ENCODE measurements around the gene SEC11C. TPM values are rescaled to one million over a fixed set of nuclear protein-coding genes. Genes with fewer than 3 reads are reported as not detected.

Gene SEC11C
- total and polyA plus RNA-seq, 9 of the 15 experiments (the other 6 are each of a cell fraction or from before 2014, with no cell fraction given) = 22.0 to 71.3 (median 36.5) TPM

- no TSS peak for BruUV-seq (replicated peaks)
- Histone ChIP-seq H4K20me1 (replicated peaks; ENCODE audit: control insufficient read depth, insufficient read depth, low read length) (no peaks in the 10 kb centered on the region), H3K27me3 (ENCODE audit: control insufficient read depth in 2 of 2, insufficient read depth in 2 of 2, low read length in 2 of 2) (no peaks in the 10 kb centered on the region), H3K27ac (ENCODE audit: extremely low read depth, low read depth, low read length) (no peak overlapping the region), H2AFZ (ENCODE audit: low read depth, low read length) (no peak overlapping the region), H3K4me3 (no peak overlapping the region), H3K9me1 (ENCODE audit: control insufficient read depth, insufficient read depth, low read length) (no peaks in the 10 kb centered on the region), H3K9me3 (replicated peaks; ENCODE audit: control insufficient read depth, insufficient read depth, low read depth, low read length) (no peaks in the 10 kb centered on the region), H3K79me2 (ENCODE audit: control insufficient read depth, insufficient read depth, low read length) (no peaks in the 10 kb centered on the region), H3K36me3 (ENCODE audit: control insufficient read depth, insufficient read depth, low read length) (no peaks in the 10 kb centered on the region), H3K4me2 (ENCODE audit: insufficient read depth, low read length) (no peak overlapping the region), H3K9ac (ENCODE audit: insufficient read depth in 1 of 2, low read depth in 2 of 2, low read length in 2 of 2) (no peak overlapping the region), H3K4me1 (replicated peaks in 1 of 2; ENCODE audit: control insufficient read depth in 2 of 2, insufficient read depth in 2 of 2, low read length in 2 of 2) (no peaks in the 10 kb centered on the region)
- ChIA-PET POLR2A (no interaction called here), CTCF (ENCODE audit: low intra/inter-chr PET ratio) (no interaction called here)
- DNase-seq (ENCODE audit: extremely low read depth in 1 of 4, low spot score in 3 of 4) (no peak), FAIRE-seq (no peak), ATAC-seq (no peak)
- 0% methylated on average over 6 of the region's 6 CpGs for WGBS (ENCODE audit: insufficient coverage, low coverage, missing lambda C conversion rate)
- intact Hi-C loops (cut with micrococcal nuclease) = no loop called here
- in situ Hi-C loops (cut with MboI) = no loop called here
- TF ChIP-seq RAD21 (CRISPR knock-in tag; conservative IDR thresholded peaks at IDR 0.05 in 1 of 2, IDR thresholded peaks at IDR 0.05 in 1 of 2) = no peak
- TF ChIP-seq HIVEP1 (CRISPR knock-in tag; IDR thresholded peaks at IDR 0.05) = no peak
- TF ChIP-seq TAF1 (IDR thresholded peaks at IDR 0.05; ENCODE audit: control insufficient read depth, extremely low read depth, insufficient read depth, low read length, severe bottlenecking) = no peak
- no peak for TF ChIP-seq STAT5A (IDR thresholded peaks at IDR 0.05; ENCODE audit: borderline replicate concordance, low read length)
- no peak for TF ChIP-seq PRDM10 (IDR thresholded peaks at IDR 0.05; ENCODE audit: partially characterized antibody)
- no peak for TF ChIP-seq HMG20B (CRISPR knock-in tag; IDR thresholded peaks at IDR 0.05)
- no peak for TF ChIP-seq MCM3 (IDR thresholded peaks at IDR 0.05)
- TF ChIP-seq CTCF (IDR thresholded peaks at IDR 0.05 in 2 of 3, conservative IDR thresholded peaks at IDR 0.05 in 1 of 3; ENCODE audit: insufficient read depth in 2 of 3, low read depth in 1 of 3, low read length in 3 of 3) = no peak
- no peak for TF ChIP-seq THAP7 (CRISPR knock-in tag; IDR thresholded peaks at IDR 0.05)
- TF ChIP-seq E2F1 (CRISPR knock-in tag; IDR thresholded peaks at IDR 0.05) = no peak
- TF ChIP-seq FOXK2 (conservative IDR thresholded peaks at IDR 0.05 in 1 of 2, IDR thresholded peaks at IDR 0.05 in 1 of 2; ENCODE audit: low read depth in 2 of 2) = no peak
- TF ChIP-seq CSDE1 (IDR thresholded peaks at IDR 0.05) = no peak
- TF ChIP-seq PML (IDR thresholded peaks at IDR 0.05; ENCODE audit: low read length) = no peak
- TF ChIP-seq ZBTB34 (CRISPR knock-in tag; IDR thresholded peaks at IDR 0.05) = no peak
Observed at GRCh38 chr18:59207506-59207905, 67.8 kb downstream of the SEC11C start.
